Neutrophil (primary cell): ENCODE data around the gene CRADD.

ENCODE experiments used
- H3K27ac ChIP-seq: fragments of 200-600 bp; sonication (generic); 2 replicates; pipeline ENCODE4 v1.5.1; 2016; ENCODE audit warnings: mild to moderate bottlenecking, moderate library complexity
- H3K27me3 ChIP-seq: fragments of 200-600 bp; sonication (generic); 2 replicates; pipeline ENCODE4 v1.6.0; 2016; ENCODE audit warnings: mild to moderate bottlenecking
- H3K36me3 ChIP-seq: fragments of 200-600 bp; sonication (generic); 2 replicates; pipeline ENCODE4 v1.5.1; 2017
- H3K4me1 ChIP-seq, 2 experiments: fragments of 200-600 bp in 1 of 2; sonication (generic) in 1 of 2; 1 replicate in 1 of 2; 2 replicates in 1 of 2; pipeline versions ENCODE4 v1.5.1 to v1.6.1; 2013 to 2016; ENCODE audit warnings: low read depth in 1 of 2, low read length in 1 of 2, mild to moderate bottlenecking in 1 of 2, moderate library complexity in 1 of 2; ENCODE audit not compliant: control insufficient read depth in 1 of 2, insufficient read depth in 1 of 2
- H3K4me3 ChIP-seq, 2 experiments: fragments of 200-600 bp in 1 of 2; sonication (generic) in 1 of 2; 1 replicate in 1 of 2; 2 replicates in 1 of 2; pipeline ENCODE4 v1.5.1; 2013 to 2016; ENCODE audit warnings: low read depth in 1 of 2, low read length in 1 of 2, mild to moderate bottlenecking in 1 of 2, moderate library complexity in 1 of 2
- H3K9me3 ChIP-seq: fragments of 200-600 bp; sonication (generic); 2 replicates; pipeline ENCODE4 v1.5.1; 2016
- TF ChIP-seq, protein P1 (sequence below): fragments of 200-600 bp; sonication (generic); IDR thresholded peaks from 2 replicates; pipeline ENCODE4 v1.5.1; 2016; ENCODE audit warnings: antibody characterized with exemption

Gene CRADD

DNA sequence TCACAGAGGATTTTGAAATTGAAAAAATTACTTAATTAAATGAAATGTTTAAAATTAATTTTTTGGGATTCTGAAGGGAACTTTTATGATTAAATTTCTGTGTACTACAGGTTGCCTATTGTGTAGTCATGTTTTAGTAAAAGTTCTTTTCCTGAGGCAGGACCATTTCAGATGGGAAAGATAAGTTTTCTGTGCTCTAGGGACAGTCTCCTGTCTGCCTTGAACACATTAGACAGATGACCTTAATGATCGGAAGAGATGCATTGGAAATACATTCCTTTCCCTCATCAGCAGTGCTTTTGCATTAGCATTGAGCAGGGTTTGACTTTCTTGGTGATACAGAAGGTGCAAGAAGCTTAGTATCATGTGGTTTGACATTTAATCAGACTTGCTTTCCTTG lies 28.1 kb downstream of the CRADD start:
- Histone ChIP-seq H3K27ac (no peak overlapping the region), H3K4me1 (no peaks in the 10 kb centered on the region), H3K4me3 (no peak overlapping the region), H3K9me3 (no peaks in the 10 kb centered on the region), H3K27me3 (no peaks in the 10 kb centered on the region), H3K36me3 (no peaks in the 10 kb centered on the region)
- TF ChIP-seq, protein P1, sequence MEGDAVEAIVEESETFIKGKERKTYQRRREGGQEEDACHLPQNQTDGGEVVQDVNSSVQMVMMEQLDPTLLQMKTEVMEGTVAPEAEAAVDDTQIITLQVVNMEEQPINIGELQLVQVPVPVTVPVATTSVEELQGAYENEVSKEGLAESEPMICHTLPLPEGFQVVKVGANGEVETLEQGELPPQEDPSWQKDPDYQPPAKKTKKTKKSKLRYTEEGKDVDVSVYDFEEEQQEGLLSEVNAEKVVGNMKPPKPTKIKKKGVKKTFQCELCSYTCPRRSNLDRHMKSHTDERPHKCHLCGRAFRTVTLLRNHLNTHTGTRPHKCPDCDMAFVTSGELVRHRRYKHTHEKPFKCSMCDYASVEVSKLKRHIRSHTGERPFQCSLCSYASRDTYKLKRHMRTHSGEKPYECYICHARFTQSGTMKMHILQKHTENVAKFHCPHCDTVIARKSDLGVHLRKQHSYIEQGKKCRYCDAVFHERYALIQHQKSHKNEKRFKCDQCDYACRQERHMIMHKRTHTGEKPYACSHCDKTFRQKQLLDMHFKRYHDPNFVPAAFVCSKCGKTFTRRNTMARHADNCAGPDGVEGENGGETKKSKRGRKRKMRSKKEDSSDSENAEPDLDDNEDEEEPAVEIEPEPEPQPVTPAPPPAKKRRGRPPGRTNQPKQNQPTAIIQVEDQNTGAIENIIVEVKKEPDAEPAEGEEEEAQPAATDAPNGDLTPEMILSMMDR = no peak

DNA sequence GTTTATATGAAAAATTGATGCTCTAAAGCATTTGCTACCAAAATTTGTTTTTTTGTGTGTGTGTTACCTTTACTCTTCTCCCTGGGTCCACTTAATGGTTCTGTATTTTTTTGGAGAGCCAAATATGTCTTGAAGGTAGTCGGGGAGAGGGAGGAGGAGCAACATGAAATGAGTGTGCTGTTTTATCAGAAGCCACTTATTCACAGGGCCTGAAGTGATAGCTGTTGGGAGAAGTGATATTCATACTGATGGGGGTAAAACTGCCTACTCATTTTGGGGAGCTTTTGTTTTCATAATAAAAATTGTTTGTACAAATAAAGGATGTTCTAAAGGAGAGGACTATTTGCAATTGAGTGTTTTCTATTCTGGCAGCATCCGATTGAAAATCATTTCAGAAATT lies 29.2 kb downstream of the CRADD start:
- H3K27ac ChIP-seq = no peak overlapping the region
- no peaks in the 10 kb centered on the region for H3K4me1 ChIP-seq
- H3K36me3 ChIP-seq = no peaks in the 10 kb centered on the region
- no peaks in the 10 kb centered on the region for H3K27me3 ChIP-seq
- TF ChIP-seq, protein P1 = no peak
- H3K9me3 ChIP-seq = no peaks in the 10 kb centered on the region
- H3K4me3 ChIP-seq = no peak overlapping the region

DNA sequence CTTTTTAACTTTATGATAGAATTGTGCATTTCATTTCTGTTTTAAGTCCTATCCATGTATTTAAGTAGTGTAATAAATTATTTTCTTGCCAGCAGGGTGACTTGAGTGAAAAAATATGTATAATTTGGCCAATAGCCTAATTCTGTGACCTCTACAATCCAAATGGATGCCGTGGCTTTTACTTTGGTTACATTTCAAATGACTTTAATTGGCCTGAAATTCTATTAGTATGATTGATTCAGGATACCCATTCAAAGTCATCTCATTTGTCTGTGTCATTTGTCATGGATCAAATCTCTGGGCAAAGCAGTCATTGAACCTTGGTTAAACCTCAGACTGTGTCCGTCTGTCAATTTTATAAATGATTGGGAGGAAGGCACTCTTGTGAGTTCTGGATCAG lies 29.6 kb downstream of the CRADD start:
- Histone ChIP-seq H3K9me3 (no peaks in the 10 kb centered on the region), H3K36me3 (no peaks in the 10 kb centered on the region), H3K4me3 (no peak overlapping the region), H3K27ac (no peak overlapping the region), H3K27me3 (no peaks in the 10 kb centered on the region), H3K4me1 (no peaks in the 10 kb centered on the region)
- TF ChIP-seq, protein P1 = no peak

DNA sequence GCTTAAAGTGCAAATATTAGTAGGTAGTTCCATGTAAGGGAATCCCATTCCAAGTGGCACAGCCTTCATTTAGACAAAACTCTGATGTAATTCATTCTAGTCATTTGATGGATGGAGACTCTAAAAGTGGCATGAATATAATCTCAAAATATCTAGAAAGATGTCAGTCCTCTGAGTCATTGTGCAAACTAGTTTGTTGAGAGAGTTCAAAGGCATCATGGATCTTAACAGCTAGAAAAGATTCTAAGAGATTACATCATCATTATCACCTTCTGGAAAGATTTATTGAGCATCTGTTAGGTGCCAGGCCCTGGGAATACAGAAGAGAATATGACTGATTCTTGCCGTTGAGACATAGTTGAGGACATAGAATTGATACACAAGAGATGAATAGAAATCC lies 30.7 kb downstream of the CRADD start:
- H3K4me3 ChIP-seq = no peak overlapping the region
- H3K4me1 ChIP-seq = no peaks in the 10 kb centered on the region
- no peak overlapping the region for H3K27ac ChIP-seq
- no peaks in the 10 kb centered on the region for H3K36me3 ChIP-seq
- H3K9me3 ChIP-seq = no peaks in the 10 kb centered on the region
- H3K27me3 ChIP-seq = no peaks in the 10 kb centered on the region
- TF ChIP-seq, protein P1 = no peak

DNA sequence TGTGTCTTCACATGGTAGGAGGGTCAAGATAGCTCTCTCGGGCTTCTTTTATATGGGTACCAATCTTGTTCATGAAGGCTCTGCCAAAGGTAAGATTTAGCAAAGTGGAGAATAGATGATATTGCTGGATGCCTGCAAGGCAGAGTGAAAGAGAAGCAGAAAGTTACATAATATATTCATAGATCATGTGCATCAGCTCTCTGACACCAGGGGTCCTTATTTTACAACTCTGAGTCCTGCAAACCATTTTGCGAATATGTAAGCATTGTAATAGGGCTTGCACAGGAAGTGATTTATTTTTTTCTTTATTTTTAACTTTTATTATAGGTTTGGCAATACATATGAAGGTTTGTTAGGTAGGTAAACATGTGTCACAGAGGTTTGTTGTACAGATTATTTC lies 31.8 kb downstream of the CRADD start:
- no peaks in the 10 kb centered on the region for H3K4me1 ChIP-seq
- H3K36me3 ChIP-seq = no peaks in the 10 kb centered on the region
- H3K4me3 ChIP-seq = no peak overlapping the region
- H3K27me3 ChIP-seq = no peaks in the 10 kb centered on the region
- H3K27ac ChIP-seq = no peak overlapping the region
- H3K9me3 ChIP-seq = no peaks in the 10 kb centered on the region
- TF ChIP-seq, protein P1 = no peak

DNA sequence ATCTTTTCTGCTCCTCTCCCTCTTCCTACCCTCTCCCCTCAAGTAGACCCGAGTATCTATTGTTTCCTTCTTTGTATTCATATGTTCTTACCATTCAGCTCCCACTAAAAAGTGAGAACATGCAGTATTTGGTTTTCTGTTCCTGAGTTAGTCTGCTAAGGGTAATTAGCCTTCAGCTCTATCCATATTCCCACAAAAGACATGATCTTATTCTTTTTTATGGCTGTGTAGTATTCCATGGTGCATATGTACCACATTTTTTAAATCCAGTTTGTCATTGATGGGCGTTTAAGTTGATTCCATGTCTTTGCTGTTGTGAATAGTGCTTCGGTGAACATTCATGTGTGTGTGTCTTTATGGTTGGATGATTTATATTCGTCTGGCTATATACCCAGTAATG lies 32.2 kb downstream of the CRADD start:
- Histone ChIP-seq H3K9me3 (no peaks in the 10 kb centered on the region), H3K36me3 (no peaks in the 10 kb centered on the region), H3K4me1 (no peaks in the 10 kb centered on the region), H3K4me3 (no peak overlapping the region), H3K27ac (no peak overlapping the region), H3K27me3 (no peaks in the 10 kb centered on the region)
- TF ChIP-seq, protein P1 = no peak
